Measurements from ENCODE around the gene RASA2. TPM values are rescaled to one million over a fixed set of nuclear protein-coding genes. Genes with fewer than 3 reads are reported as not detected.

The RASA2 gene
- total and polyA plus RNA-seq, 9 of the 15 experiments (the other 6 are each of a cell fraction or from before 2014, with no cell fraction given) = 2.0 to 12.8 (median 9.5) TPM

DNA sequence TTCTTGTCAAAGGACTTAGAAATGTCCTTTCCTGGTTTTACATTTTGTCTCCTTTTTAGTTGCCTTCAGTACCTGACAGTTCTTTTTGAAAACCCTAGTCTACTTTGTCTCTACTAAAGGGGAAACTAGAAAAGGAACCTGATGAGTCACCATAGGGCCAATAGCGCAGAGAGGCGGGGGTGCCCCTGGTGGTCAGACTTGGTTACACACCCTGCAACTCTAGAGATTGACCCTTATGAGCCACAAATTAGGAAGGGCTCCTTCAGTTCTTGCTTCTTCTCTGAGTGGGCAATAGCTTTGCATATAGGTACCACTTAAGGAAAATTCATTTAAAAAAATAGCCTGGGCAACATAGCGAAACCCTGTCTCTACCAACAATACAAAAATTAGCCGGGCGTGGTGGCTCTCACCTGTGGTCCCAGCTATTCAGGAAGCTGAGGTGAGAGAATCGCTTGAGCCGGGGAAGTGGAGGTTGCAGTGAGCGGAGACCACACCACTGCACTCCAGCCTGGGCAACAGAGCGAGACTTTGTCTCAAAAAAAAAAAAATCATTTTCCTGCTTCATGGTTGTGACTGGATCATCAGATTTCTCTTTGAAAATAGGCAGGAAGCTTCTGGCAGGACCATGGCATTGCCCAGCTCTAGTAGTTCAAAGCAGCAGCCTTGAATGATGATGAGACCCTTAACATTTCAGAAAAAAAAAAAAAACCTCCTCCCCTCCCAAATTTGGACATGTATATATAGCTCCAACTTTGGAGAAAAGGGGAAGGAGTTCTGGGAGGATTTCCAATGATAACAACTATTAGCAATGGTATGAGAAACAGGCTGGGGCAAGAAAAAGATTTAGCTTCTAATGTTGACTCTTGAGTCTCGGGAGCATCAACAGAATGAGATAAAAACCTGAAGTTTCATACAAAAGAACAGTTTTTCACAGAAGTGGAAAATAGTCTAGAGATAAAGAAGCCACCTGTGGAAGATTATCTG lies 45.2 kb upstream of the RASA2 start (continued):
- TF ChIP-seq, protein P1, sequence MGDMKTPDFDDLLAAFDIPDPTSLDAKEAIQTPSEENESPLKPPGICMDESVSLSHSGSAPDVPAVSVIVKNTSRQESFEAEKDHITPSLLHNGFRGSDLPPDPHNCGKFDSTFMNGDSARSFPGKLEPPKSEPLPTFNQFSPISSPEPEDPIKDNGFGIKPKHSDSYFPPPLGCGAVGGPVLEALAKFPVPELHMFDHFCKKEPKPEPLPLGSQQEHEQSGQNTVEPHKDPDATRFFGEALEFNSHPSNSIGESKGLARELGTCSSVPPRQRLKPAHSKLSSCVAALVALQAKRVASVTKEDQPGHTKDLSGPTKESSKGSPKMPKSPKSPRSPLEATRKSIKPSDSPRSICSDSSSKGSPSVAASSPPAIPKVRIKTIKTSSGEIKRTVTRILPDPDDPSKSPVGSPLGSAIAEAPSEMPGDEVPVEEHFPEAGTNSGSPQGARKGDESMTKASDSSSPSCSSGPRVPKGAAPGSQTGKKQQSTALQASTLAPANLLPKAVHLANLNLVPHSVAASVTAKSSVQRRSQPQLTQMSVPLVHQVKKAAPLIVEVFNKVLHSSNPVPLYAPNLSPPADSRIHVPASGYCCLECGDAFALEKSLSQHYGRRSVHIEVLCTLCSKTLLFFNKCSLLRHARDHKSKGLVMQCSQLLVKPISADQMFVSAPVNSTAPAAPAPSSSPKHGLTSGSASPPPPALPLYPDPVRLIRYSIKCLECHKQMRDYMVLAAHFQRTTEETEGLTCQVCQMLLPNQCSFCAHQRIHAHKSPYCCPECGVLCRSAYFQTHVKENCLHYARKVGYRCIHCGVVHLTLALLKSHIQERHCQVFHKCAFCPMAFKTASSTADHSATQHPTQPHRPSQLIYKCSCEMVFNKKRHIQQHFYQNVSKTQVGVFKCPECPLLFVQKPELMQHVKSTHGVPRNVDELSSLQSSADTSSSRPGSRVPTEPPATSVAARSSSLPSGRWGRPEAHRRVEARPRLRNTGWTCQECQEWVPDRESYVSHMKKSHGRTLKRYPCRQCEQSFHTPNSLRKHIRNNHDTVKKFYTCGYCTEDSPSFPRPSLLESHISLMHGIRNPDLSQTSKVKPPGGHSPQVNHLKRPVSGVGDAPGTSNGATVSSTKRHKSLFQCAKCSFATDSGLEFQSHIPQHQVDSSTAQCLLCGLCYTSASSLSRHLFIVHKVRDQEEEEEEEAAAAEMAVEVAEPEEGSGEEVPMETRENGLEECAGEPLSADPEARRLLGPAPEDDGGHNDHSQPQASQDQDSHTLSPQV (IDR thresholded peaks at IDR 0.05) = peak; percentile 78
- TF ChIP-seq, protein P2, sequence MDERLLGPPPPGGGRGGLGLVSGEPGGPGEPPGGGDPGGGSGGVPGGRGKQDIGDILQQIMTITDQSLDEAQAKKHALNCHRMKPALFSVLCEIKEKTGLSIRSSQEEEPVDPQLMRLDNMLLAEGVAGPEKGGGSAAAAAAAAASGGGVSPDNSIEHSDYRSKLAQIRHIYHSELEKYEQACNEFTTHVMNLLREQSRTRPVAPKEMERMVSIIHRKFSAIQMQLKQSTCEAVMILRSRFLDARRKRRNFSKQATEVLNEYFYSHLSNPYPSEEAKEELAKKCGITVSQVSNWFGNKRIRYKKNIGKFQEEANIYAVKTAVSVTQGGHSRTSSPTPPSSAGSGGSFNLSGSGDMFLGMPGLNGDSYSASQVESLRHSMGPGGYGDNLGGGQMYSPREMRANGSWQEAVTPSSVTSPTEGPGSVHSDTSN (CRISPR knock-in tag; IDR thresholded peaks at IDR 0.05; ENCODE audit: low read depth) = no peak
- TF ChIP-seq, protein P2 (tag; conservative IDR thresholded peaks at IDR 0.05; ENCODE audit: low read depth) = no peak
- no peak for TF ChIP-seq NRF1 (conservative IDR thresholded peaks at IDR 0.05 in 1 of 2, IDR thresholded peaks at IDR 0.05 in 1 of 2)
- peak; percentile 19; the same call in 1 of the 2 replicates for TF ChIP-seq EHMT2 (IDR thresholded peaks at IDR 0.05)
- TF ChIP-seq STAT5B (CRISPR knock-in tag; IDR thresholded peaks at IDR 0.05) = no peak
- TF ChIP-seq KLF6 (CRISPR knock-in tag; IDR thresholded peaks at IDR 0.05; ENCODE audit: borderline replicate concordance) = no peak
- TF ChIP-seq CEBPB (tag; IDR thresholded peaks at IDR 0.05) = no peak
- no peak for TF ChIP-seq RHOXF2B (CRISPR knock-in tag; conservative IDR thresholded peaks at IDR 0.05)
- no peak for TF ChIP-seq ZC3H4 (CRISPR knock-in tag; IDR thresholded peaks at IDR 0.05; ENCODE audit: borderline replicate concordance)
- TF ChIP-seq RFX1 (IDR thresholded peaks at IDR 0.05) = no peak
- TF ChIP-seq YBX1 (IDR thresholded peaks at IDR 0.05) = no peak
- TF ChIP-seq CREBBP (IDR thresholded peaks at IDR 0.05; ENCODE audit: low read depth, low read length) = no peak
- no peak for TF ChIP-seq NELFE (IDR thresholded peaks at IDR 0.05; ENCODE audit: insufficient read depth, insufficient read length)
- TF ChIP-seq, protein P3, sequence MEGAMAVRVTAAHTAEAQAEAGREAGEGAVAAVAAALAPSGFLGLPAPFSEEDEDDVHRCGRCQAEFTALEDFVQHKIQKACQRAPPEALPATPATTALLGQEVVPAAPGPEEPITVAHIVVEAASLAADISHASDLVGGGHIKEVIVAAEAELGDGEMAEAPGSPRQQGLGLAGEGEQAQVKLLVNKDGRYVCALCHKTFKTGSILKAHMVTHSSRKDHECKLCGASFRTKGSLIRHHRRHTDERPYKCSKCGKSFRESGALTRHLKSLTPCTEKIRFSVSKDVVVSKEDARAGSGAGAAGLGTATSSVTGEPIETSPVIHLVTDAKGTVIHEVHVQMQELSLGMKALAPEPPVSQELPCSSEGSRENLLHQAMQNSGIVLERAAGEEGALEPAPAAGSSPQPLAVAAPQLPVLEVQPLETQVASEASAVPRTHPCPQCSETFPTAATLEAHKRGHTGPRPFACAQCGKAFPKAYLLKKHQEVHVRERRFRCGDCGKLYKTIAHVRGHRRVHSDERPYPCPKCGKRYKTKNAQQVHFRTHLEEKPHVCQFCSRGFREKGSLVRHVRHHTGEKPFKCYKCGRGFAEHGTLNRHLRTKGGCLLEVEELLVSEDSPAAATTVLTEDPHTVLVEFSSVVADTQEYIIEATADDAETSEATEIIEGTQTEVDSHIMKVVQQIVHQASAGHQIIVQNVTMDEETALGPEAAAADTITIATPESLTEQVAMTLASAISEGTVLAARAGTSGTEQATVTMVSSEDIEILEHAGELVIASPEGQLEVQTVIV (CRISPR knock-in tag; IDR thresholded peaks at IDR 0.05; ENCODE audit: borderline replicate concordance) = no peak

Data from K562 (cell line).